SK-N-SH (cell line): ENCODE results near the gene LDHA. TPM values are rescaled to one million over a fixed set of nuclear protein-coding genes. Genes with fewer than 3 reads are reported as not detected.

Experiments
- CTCF ChIA-PET: fragments of 300-600, 350-600 bp; formaldehyde crosslinking; extraction: SDS; loops from one replicate; lab custom pipeline; 2021; lab: Yijun Ruan, JAX
- POLR2A ChIA-PET: fragments of 350-600 bp; sonication (Branson Sonifier 250); formaldehyde crosslinking; extraction: SDS; loops from one replicate; lab custom pipeline; 2020; ENCODE audit warnings: antibody characterized with exemption, inconsistent platforms; lab: Yijun Ruan, JAX
- DNase-seq: peaks from one replicate; pipeline ENCODE4 v3.0.0; 2012
- H2AFZ ChIP-seq: fragments of 200-600 bp; sonication (generic); 2 replicates; pipeline ENCODE4 v1.8.1; 2016; ENCODE audit warnings: antibody characterized with exemption, mild to moderate bottlenecking, low read depth
- H3F3A ChIP-seq: fragments of 200-600 bp; sonication (generic); replicated peaks from 2 replicates; pipeline ENCODE3; 2016; ENCODE audit warnings: antibody characterized with exemption, mild to moderate bottlenecking; ENCODE audit not compliant: insufficient read depth
- H3K27ac ChIP-seq, 2 experiments: fragments of 200-500 bp in 1 of 2; fragments of 200-600 bp in 1 of 2; sonication (Bioruptor generic) in 1 of 2; sonication (generic), shearing (Covaris generic) in 1 of 2; 2 replicates each; pipeline versions ENCODE4 v1.5.1 to v1.6.1; 2014 to 2016; ENCODE audit warnings: low read depth in 2 of 2, inconsistent platforms in 1 of 2, low read length in 1 of 2, mild to moderate bottlenecking in 1 of 2, mixed read lengths in 1 of 2
- H3K27me3 ChIP-seq: fragments of 200-600 bp; sonication (generic), shearing (Covaris generic); 2 replicates; pipeline ENCODE4 v1.6.1; 2016; ENCODE audit warnings: mixed run types; ENCODE audit not compliant: insufficient read depth
- H3K36me3 ChIP-seq, 2 experiments: fragments of 200-500 bp in 1 of 2; fragments of 200-600 bp in 1 of 2; sonication (Bioruptor generic) in 1 of 2; sonication (generic) in 1 of 2; replicated peaks in 1 of 2; 2 replicates each; pipeline versions ENCODE3 to v1.5.1; 2014 to 2016; ENCODE audit warnings: low read length in 1 of 2, mild to moderate bottlenecking in 1 of 2; ENCODE audit not compliant: insufficient read depth in 2 of 2, control insufficient read depth in 1 of 2
- H3K4me1 ChIP-seq, 2 experiments: fragments of 200-500 bp in 1 of 2; fragments of 200-600 bp in 1 of 2; sonication (Bioruptor generic) in 1 of 2; sonication (generic), shearing (Covaris generic) in 1 of 2; 2 replicates each; pipeline versions ENCODE4 v1.5.1 to v1.6.1; 2014 to 2016; ENCODE audit warnings: low read depth in 1 of 2, low read length in 1 of 2, mixed run types in 1 of 2; ENCODE audit not compliant: insufficient read depth in 2 of 2, control insufficient read depth in 1 of 2
- H3K4me2 ChIP-seq: fragments of 200-600 bp; sonication (generic), shearing (Covaris generic); 2 replicates; pipeline ENCODE4 v1.6.1; 2017; ENCODE audit warnings: mixed run types
- H3K4me3 ChIP-seq, 2 experiments: fragments of 200-500 bp in 1 of 2; fragments of 200-600 bp in 1 of 2; sonication (Bioruptor generic) in 1 of 2; sonication (generic), shearing (Covaris generic) in 1 of 2; 2 replicates each; pipeline versions ENCODE4 v1.5.1 to v1.8.1; 2014 to 2016; ENCODE audit warnings: low read depth in 2 of 2, inconsistent platforms in 1 of 2, low read length in 1 of 2, mild to moderate bottlenecking in 1 of 2, mixed read lengths in 1 of 2, moderate library complexity in 1 of 2
- H3K79me2 ChIP-seq: fragments of 200-600 bp; sonication (generic); 2 replicates; pipeline ENCODE4 v1.8.1; 2017; ENCODE audit warnings: mild to moderate bottlenecking; ENCODE audit not compliant: insufficient read depth
- H3K9ac ChIP-seq: fragments of 200-600 bp; sonication (generic); 2 replicates; pipeline ENCODE4 v1.6.1; 2017; ENCODE audit warnings: mixed run types
- H3K9me2 ChIP-seq: fragments of 200-600 bp; sonication (generic); 2 replicates; pipeline ENCODE4 v1.6.1; 2017; ENCODE audit warnings: mixed run types
- H3K9me3 ChIP-seq: fragments of 200-600 bp; sonication (generic); 2 replicates; pipeline ENCODE4 v1.6.1; 2017; ENCODE audit warnings: mixed run types, mild to moderate bottlenecking, moderate library complexity
- H4K20me1 ChIP-seq: fragments of 200-600 bp; sonication (generic); 2 replicates; pipeline ENCODE4 v1.6.1; 2017; ENCODE audit warnings: mild to moderate bottlenecking, mixed run types; ENCODE audit not compliant: insufficient read depth
- CHD2 ChIP-seq: fragments of 150-350 bp; IDR thresholded peaks from 2 replicates; pipeline ENCODE4 v1.6.1; 2018; ENCODE audit warnings: low read length; ENCODE audit not compliant: partially characterized antibody
- ELF1 ChIP-seq: IDR thresholded peaks from 2 replicates; pipeline ENCODE4 v1.4.0; 2012
- EP300 ChIP-seq, 2 experiments: IDR thresholded peaks; 2 replicates each; pipeline versions ENCODE4 v1.4.0 to v1.6.1; 2012; ENCODE audit warnings: borderline replicate concordance in 1 of 2, low read depth in 1 of 2, low read length in 1 of 2
- EZH2phosphoT487 ChIP-seq: fragments of 200-600 bp; sonication (generic); IDR thresholded peaks from 2 replicates; pipeline ENCODE4 v1.6.1; 2017; ENCODE audit warnings: low read depth, mixed run types, mild to moderate bottlenecking, antibody characterized with exemption, moderate library complexity, borderline replicate concordance
- GABPA ChIP-seq: IDR thresholded peaks from 2 replicates; pipeline ENCODE4 v1.4.0; 2012; ENCODE audit warnings: low read depth, mild to moderate bottlenecking
- GATA2 ChIP-seq: sonication (generic); formaldehyde crosslinking; IDR thresholded peaks from 2 replicates; pipeline ENCODE4 v1.5.0; 2020; ENCODE audit warnings: mild to moderate bottlenecking, missing genetic modification reagents
- MXI1 ChIP-seq: IDR thresholded peaks from 2 replicates; pipeline ENCODE4 v1.6.1; 2012; ENCODE audit warnings: mild to moderate bottlenecking, low read depth, low read length, improper control_type of control experiment
- NFIC ChIP-seq: IDR thresholded peaks from 2 replicates; pipeline ENCODE4 v1.4.0; 2012; ENCODE audit warnings: borderline replicate concordance
- NRF1 ChIP-seq: IDR thresholded peaks from 2 replicates; pipeline ENCODE4 v1.6.1; 2012; ENCODE audit warnings: low read depth, mild to moderate bottlenecking, low read length
- RAD21 ChIP-seq: IDR thresholded peaks from 2 replicates; pipeline ENCODE4 v1.6.1; 2012; ENCODE audit warnings: mild to moderate bottlenecking, low read length
- RCOR1 ChIP-seq: fragments of 150-350 bp; IDR thresholded peaks from 2 replicates; pipeline ENCODE4 v1.6.1; 2017; ENCODE audit warnings: antibody characterized with exemption, low read length
- RFX5 ChIP-seq: IDR thresholded peaks from 2 replicates; pipeline ENCODE4 v1.6.1; 2012; ENCODE audit warnings: mild to moderate bottlenecking, improper control_type of control experiment, low read length
- RXRA ChIP-seq: IDR thresholded peaks from 2 replicates; pipeline ENCODE4 v1.4.0; 2012; ENCODE audit warnings: low read depth, mild to moderate bottlenecking, borderline replicate concordance
- SMC3 ChIP-seq: IDR thresholded peaks from 2 replicates; pipeline ENCODE4 v1.6.1; 2012; ENCODE audit warnings: low read depth, low read length, improper control_type of control experiment
- TEAD4 ChIP-seq: IDR thresholded peaks from 2 replicates; pipeline ENCODE4 v1.4.0; 2012; ENCODE audit warnings: mild to moderate bottlenecking, borderline replicate concordance; ENCODE audit not compliant: insufficient read depth
- YY1 ChIP-seq: IDR thresholded peaks from 2 replicates; pipeline ENCODE4 v1.4.0; 2012; ENCODE audit warnings: low read depth, mild to moderate bottlenecking
- WGBS: methylation state at CpG from one replicate; pipeline ENCODE4 v1.1.6; 2017; ENCODE audit warnings: low lambda C conversion rate; 5-methylcytosine and 5-hydroxymethylcytosine counted together
- polyA plus RNA-seq, 3 experiments: library from polyadenylated mRNA; depleted of rRNA; stranded (reverse); fragments of >200 nt; gene quantifications; 2 replicates each; pipeline ENCODE4 v1.2.3, GENCODE V29; 2012
- TF ChIP-seq, protein P1 (sequence below): fragments of 200-600 bp; sonication (generic); IDR thresholded peaks from 2 replicates; pipeline ENCODE4 v1.6.1; 2017; ENCODE audit warnings: antibody characterized with exemption, mild to moderate bottlenecking, moderate library complexity
- TF ChIP-seq, protein P2 (sequence below): fragments of 150-350 bp; IDR thresholded peaks from 2 replicates; pipeline ENCODE4 v1.6.1; 2017; ENCODE audit warnings: antibody characterized with exemption, low read length, low read depth, borderline replicate concordance
- TF ChIP-seq, protein P3 (sequence below): IDR thresholded peaks from 2 replicates; pipeline ENCODE4 v1.6.1; 2012; ENCODE audit warnings: mild to moderate bottlenecking, low read depth, low read length, moderate library complexity
- TF ChIP-seq, protein P4 (sequence below): IDR thresholded peaks from 2 replicates; pipeline ENCODE4; 2012
- TF ChIP-seq, protein P5 (sequence below): fragments of 150-350 bp; IDR thresholded peaks from 2 replicates; pipeline ENCODE4 v1.6.1; 2016; ENCODE audit warnings: mild to moderate bottlenecking, low read depth, low read length

LDHA gene
- polyA plus RNA-seq, 1 of the 3 experiments (the other 2 are of a cell fraction), result 524 TPM

DNA sequence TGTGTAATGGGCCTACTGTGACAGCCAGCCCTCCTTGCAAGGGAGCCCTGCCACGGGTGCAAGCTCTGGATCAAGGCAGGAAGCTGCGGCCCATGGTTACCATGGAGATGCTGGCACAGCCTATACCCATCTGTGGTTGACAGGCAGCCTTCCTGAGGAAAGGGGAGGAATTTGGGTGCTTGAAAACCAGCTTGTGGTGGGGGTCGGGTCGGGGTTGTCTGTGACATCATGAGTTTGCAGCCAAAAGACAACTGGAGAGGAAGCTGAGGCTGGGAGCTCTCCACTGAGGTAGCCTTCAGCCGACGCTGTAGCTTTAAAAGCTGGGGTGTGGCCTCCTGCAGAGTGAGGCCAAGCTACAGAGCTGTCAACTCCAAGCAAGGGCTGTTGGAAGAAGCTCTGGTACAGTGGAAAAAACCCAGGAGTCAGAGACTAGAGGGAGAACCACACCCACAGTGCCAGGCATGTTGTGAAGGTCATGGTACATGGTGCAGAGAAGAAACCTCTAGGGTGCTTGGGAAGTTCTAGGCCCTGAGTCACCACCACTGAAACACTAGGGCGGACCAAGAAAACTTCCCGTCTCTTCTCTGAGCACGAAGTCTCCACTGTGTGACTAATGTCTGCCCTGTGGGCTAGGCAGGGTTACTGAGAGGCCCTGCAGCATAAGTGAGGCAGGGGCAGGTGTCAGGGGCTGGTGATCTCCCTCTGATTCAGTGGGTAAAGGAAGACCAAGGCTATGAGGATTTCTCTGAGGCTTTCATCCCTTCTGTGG is 10.8 kb upstream of the LDHA start (continued):
- TF ChIP-seq, protein P1, sequence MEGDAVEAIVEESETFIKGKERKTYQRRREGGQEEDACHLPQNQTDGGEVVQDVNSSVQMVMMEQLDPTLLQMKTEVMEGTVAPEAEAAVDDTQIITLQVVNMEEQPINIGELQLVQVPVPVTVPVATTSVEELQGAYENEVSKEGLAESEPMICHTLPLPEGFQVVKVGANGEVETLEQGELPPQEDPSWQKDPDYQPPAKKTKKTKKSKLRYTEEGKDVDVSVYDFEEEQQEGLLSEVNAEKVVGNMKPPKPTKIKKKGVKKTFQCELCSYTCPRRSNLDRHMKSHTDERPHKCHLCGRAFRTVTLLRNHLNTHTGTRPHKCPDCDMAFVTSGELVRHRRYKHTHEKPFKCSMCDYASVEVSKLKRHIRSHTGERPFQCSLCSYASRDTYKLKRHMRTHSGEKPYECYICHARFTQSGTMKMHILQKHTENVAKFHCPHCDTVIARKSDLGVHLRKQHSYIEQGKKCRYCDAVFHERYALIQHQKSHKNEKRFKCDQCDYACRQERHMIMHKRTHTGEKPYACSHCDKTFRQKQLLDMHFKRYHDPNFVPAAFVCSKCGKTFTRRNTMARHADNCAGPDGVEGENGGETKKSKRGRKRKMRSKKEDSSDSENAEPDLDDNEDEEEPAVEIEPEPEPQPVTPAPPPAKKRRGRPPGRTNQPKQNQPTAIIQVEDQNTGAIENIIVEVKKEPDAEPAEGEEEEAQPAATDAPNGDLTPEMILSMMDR, result no peak
- TF ChIP-seq, all 33 proteins: peak for 8

DNA sequence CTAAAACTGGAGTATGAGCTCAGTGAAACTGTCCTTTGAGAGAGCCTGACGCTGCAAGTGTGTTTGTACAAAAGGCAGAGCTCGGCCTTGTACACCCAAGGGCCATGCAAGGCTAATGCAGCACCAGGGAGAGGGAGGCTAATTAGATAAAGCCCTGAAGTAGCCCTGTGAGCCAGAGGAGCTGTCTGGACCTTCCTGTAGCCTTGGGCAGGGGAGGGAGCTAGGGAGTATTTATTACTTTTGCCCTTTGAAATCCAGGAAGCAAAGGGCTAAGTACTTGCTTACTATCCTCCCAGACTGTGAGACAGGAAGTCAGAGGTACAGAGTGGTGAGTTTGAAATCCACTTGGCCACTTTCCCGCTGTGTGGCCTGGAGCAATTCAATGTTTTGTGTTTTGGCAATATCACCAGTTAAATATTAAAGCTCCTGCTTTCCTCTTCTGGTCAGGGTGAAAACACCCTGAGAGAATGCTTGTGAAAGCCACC is 10.2 kb upstream of the LDHA start:
- Histone ChIP-seq H3K79me2 (no peaks in the 10 kb centered on the region), H3K4me2 (peak overlapping the region; percentile 66), H2AFZ (peak overlapping the region; percentile 88), H3K4me3 (no peak overlapping the region), H3K4me1 (peaks cover 21 to 23% of the 10 kb centered on the region in 2 experiments), H3K9me2 (no peaks in the 10 kb centered on the region), H3K36me3 (no peaks in the 10 kb centered on the region), H3K27ac (peak overlapping the region; percentile 94 to 95), H3F3A (peaks cover 28% of the 10 kb centered on the region), H3K27me3 (no peaks in the 10 kb centered on the region), H4K20me1 (no peaks in the 10 kb centered on the region), H3K9me3 (no peaks in the 10 kb centered on the region), H3K9ac (peak overlapping the region; percentile 55)
- peak; percentile 74 for DNase-seq
- ChIA-PET CTCF (interaction anchor here (0.6 to 0.9 kb wide), 2 partner anchors 9 to 11 kb away, joined by 3 read pairs; no protein-coding TSS in a partner anchor), POLR2A (interaction anchor here (0.8 to 2.9 kb wide), 4 partner anchors 11 to 347 kb away, joined by 3 to 45 read pairs (median 6); partner anchors contain the start of genes GTF2H1, HPS5 and LDHA)
- 57% methylated on average over 2 of the region's 3 CpGs for WGBS
- no peak for TF ChIP-seq MXI1
- TF ChIP-seq ELF1, result peak; percentile 53
- TF ChIP-seq, protein P2, sequence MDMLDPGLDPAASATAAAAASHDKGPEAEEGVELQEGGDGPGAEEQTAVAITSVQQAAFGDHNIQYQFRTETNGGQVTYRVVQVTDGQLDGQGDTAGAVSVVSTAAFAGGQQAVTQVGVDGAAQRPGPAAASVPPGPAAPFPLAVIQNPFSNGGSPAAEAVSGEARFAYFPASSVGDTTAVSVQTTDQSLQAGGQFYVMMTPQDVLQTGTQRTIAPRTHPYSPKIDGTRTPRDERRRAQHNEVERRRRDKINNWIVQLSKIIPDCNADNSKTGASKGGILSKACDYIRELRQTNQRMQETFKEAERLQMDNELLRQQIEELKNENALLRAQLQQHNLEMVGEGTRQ, result no peak
- 0 out of 4 replicates have a peak, but pooled peaks of 1 of the 2 experiments have one; percentile 23 for TF ChIP-seq EP300 (IDR thresholded peaks at IDR 0.05; ENCODE audit: borderline replicate concordance in 1 of 2, low read depth in 1 of 2, low read length in 1 of 2)
- TF ChIP-seq RCOR1, result peak; percentile 41; the same call in 1 of the 2 replicates
- TF ChIP-seq, protein P3, sequence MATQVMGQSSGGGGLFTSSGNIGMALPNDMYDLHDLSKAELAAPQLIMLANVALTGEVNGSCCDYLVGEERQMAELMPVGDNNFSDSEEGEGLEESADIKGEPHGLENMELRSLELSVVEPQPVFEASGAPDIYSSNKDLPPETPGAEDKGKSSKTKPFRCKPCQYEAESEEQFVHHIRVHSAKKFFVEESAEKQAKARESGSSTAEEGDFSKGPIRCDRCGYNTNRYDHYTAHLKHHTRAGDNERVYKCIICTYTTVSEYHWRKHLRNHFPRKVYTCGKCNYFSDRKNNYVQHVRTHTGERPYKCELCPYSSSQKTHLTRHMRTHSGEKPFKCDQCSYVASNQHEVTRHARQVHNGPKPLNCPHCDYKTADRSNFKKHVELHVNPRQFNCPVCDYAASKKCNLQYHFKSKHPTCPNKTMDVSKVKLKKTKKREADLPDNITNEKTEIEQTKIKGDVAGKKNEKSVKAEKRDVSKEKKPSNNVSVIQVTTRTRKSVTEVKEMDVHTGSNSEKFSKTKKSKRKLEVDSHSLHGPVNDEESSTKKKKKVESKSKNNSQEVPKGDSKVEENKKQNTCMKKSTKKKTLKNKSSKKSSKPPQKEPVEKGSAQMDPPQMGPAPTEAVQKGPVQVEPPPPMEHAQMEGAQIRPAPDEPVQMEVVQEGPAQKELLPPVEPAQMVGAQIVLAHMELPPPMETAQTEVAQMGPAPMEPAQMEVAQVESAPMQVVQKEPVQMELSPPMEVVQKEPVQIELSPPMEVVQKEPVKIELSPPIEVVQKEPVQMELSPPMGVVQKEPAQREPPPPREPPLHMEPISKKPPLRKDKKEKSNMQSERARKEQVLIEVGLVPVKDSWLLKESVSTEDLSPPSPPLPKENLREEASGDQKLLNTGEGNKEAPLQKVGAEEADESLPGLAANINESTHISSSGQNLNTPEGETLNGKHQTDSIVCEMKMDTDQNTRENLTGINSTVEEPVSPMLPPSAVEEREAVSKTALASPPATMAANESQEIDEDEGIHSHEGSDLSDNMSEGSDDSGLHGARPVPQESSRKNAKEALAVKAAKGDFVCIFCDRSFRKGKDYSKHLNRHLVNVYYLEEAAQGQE, result no peak; the same call in 1 of the 2 replicates
- TF ChIP-seq NFIC, result peak; percentile 38; the same call in 1 of the 2 replicates
- TF ChIP-seq EZH2phosphoT487, result no peak
- TF ChIP-seq, protein P4, sequence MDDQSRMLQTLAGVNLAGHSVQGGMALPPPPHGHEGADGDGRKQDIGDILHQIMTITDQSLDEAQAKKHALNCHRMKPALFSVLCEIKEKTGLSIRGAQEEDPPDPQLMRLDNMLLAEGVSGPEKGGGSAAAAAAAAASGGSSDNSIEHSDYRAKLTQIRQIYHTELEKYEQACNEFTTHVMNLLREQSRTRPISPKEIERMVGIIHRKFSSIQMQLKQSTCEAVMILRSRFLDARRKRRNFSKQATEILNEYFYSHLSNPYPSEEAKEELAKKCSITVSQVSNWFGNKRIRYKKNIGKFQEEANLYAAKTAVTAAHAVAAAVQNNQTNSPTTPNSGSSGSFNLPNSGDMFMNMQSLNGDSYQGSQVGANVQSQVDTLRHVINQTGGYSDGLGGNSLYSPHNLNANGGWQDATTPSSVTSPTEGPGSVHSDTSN, result no peak
- TF ChIP-seq, protein P5, sequence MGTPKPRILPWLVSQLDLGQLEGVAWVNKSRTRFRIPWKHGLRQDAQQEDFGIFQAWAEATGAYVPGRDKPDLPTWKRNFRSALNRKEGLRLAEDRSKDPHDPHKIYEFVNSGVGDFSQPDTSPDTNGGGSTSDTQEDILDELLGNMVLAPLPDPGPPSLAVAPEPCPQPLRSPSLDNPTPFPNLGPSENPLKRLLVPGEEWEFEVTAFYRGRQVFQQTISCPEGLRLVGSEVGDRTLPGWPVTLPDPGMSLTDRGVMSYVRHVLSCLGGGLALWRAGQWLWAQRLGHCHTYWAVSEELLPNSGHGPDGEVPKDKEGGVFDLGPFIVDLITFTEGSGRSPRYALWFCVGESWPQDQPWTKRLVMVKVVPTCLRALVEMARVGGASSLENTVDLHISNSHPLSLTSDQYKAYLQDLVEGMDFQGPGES, result no peak
- TF ChIP-seq SMC3, result no peak
- TF ChIP-seq GABPA, result 0 out of 2 replicates have a peak, but pooled peaks have one; percentile 15
- no peak for TF ChIP-seq RAD21
- TF ChIP-seq GATA2 (CRISPR knock-in tag), result no peak
- TF ChIP-seq RXRA, result no peak
- TF ChIP-seq YY1, result no peak
- TF ChIP-seq NRF1, result no peak
- TF ChIP-seq CHD2, result no peak
- TF ChIP-seq TEAD4, result no peak
- TF ChIP-seq RFX5, result no peak
